GM23248 (cell line): ENCODE data around the gene TIMM22. TPM values are rescaled to one million over a fixed set of nuclear protein-coding genes. Genes with fewer than 3 reads are reported as not detected.

Source experiments
- DNase-seq: peaks from one replicate; pipeline ENCODE4 v3.0.0-alpha.2; 2015
- H2AFZ ChIP-seq: fragments of 200-600 bp; sonication (generic); 2 replicates; pipeline ENCODE4 v1.6.1; 2016; ENCODE audit warnings: antibody characterized with exemption
- H3F3A ChIP-seq: fragments of 200-600 bp; sonication (generic); 2 replicates; pipeline ENCODE4 v1.6.1; 2016; ENCODE audit warnings: mild to moderate bottlenecking, antibody characterized with exemption, mixed run types; ENCODE audit not compliant: insufficient read depth
- H3K27ac ChIP-seq: fragments of 200-600 bp; sonication (generic); 2 replicates; pipeline ENCODE4 v1.5.1; 2016; ENCODE audit warnings: mild to moderate bottlenecking
- H3K27me3 ChIP-seq: fragments of 200-600 bp; sonication (generic); replicated peaks from 2 replicates; pipeline ENCODE4 v1.6.1; 2016; ENCODE audit warnings: mild to moderate bottlenecking; ENCODE audit not compliant: insufficient read depth
- H3K36me3 ChIP-seq: fragments of 200-600 bp; sonication (generic); 2 replicates; pipeline ENCODE4 v1.6.1; 2016; ENCODE audit warnings: low read depth, mild to moderate bottlenecking
- H3K4me1 ChIP-seq: fragments of 200-600 bp; sonication (generic); 2 replicates; pipeline ENCODE4 v1.6.1; 2016; ENCODE audit warnings: mild to moderate bottlenecking; ENCODE audit not compliant: insufficient read depth
- H3K4me2 ChIP-seq: fragments of 200-600 bp; sonication (generic); one replicate; pipeline ENCODE4 v1.6.1; 2016; ENCODE audit warnings: mild to moderate bottlenecking; ENCODE audit not compliant: unreplicated experiment
- H3K4me3 ChIP-seq: fragments of 200-600 bp; sonication (generic); 2 replicates; pipeline ENCODE4 v1.5.1; 2016; ENCODE audit warnings: mild to moderate bottlenecking
- H3K79me2 ChIP-seq: fragments of 200-600 bp; sonication (generic); 2 replicates; pipeline ENCODE4 v1.6.1; 2016; ENCODE audit warnings: mild to moderate bottlenecking; ENCODE audit not compliant: insufficient read depth
- H3K9ac ChIP-seq: fragments of 200-600 bp; sonication (generic); 2 replicates; pipeline ENCODE4 v1.6.1; 2016; ENCODE audit warnings: mild to moderate bottlenecking
- H3K9me2 ChIP-seq: fragments of 200-600 bp; sonication (generic); 2 replicates; pipeline ENCODE4 v1.6.1; 2016; ENCODE audit warnings: mixed run types, mild to moderate bottlenecking, moderate library complexity; ENCODE audit not compliant: insufficient read depth
- H3K9me3 ChIP-seq: fragments of 200-600 bp; sonication (generic); one replicate; pipeline ENCODE4 v1.6.1; 2017; ENCODE audit warnings: low read depth
- H4K20me1 ChIP-seq: fragments of 200-600 bp; sonication (generic); 2 replicates; pipeline ENCODE4 v1.6.0; 2016; ENCODE audit not compliant: insufficient read depth
- EZH2 ChIP-seq: fragments of 200-600 bp; sonication (generic); IDR thresholded peaks from 2 replicates; pipeline ENCODE4 v1.6.1; 2018; ENCODE audit warnings: antibody characterized with exemption, mild to moderate bottlenecking; ENCODE audit not compliant: insufficient read depth, poor library complexity, severe bottlenecking
- EZH2phosphoT487 ChIP-seq: fragments of 200-600 bp; sonication (generic); IDR thresholded peaks from 2 replicates; pipeline ENCODE4 v1.6.1; 2018; ENCODE audit warnings: antibody characterized with exemption, moderate library complexity, mild to moderate bottlenecking, low read depth; ENCODE audit not compliant: insufficient read depth
- WGBS, 2 experiments: methylation state at CpG; one replicate each; pipeline ENCODE4 v1.1.6; 2015 to 2017; ENCODE audit warnings: low lambda C conversion rate in 2 of 2, low coverage in 1 of 2; ENCODE audit errors: missing lambda C conversion rate in 2 of 2; 5-methylcytosine and 5-hydroxymethylcytosine counted together
- in situ Hi-C: fragments of 300-500 bp; cut with MboI; formaldehyde crosslinking; loops from 2 replicates; pipeline ENCODE4 v1.15.0; 2020
- polyA plus RNA-seq: library from polyadenylated mRNA; unstranded; fragments of >200 nt; fragmentation: Nextera tagmentation; extraction: Ambion mirVana; gene quantifications from 2 replicates; pipeline ENCODE4 v1.2.1, GENCODE V29; 2016
- total RNA-seq: library from RNA; depleted of rRNA; stranded (reverse); fragments of >200 nt; shearing (Covaris generic); gene quantifications from 2 replicates; pipeline ENCODE4 v1.2.3, GENCODE V29; 2014

TIMM22 gene
- total and polyA plus RNA-seq, 2 experiments from 2014 or later, result 19.2 to 26.1 TPM

GRCh38 chr17:1036845-1037237 lies 39.9 kb downstream of the TIMM22 start:
- Histone ChIP-seq H3K4me1 (no peaks in the 10 kb centered on the region), H3K4me2 (no peak overlapping the region), H3K27me3 (no peaks in the 10 kb centered on the region), H3K9me3 (no peaks in the 10 kb centered on the region), H3K9ac (no peak overlapping the region), H3K36me3 (no peaks in the 10 kb centered on the region), H3F3A (no peaks in the 10 kb centered on the region), H2AFZ (no peak overlapping the region), H3K79me2 (no peaks in the 10 kb centered on the region), H3K27ac (no peak overlapping the region), H4K20me1 (0 out of 2 replicates have a peak, but pooled peaks cover 4% of the 10 kb centered on the region), H3K9me2 (no peaks in the 10 kb centered on the region), H3K4me3 (no peak overlapping the region)
- no peak for TF ChIP-seq EZH2phosphoT487
- WGBS, 2 experiments, result 93 to 94% methylated on average over 2 of the region's 2 CpGs
- in situ Hi-C loops, result no loop called here
- no peak for DNase-seq

DNA sequence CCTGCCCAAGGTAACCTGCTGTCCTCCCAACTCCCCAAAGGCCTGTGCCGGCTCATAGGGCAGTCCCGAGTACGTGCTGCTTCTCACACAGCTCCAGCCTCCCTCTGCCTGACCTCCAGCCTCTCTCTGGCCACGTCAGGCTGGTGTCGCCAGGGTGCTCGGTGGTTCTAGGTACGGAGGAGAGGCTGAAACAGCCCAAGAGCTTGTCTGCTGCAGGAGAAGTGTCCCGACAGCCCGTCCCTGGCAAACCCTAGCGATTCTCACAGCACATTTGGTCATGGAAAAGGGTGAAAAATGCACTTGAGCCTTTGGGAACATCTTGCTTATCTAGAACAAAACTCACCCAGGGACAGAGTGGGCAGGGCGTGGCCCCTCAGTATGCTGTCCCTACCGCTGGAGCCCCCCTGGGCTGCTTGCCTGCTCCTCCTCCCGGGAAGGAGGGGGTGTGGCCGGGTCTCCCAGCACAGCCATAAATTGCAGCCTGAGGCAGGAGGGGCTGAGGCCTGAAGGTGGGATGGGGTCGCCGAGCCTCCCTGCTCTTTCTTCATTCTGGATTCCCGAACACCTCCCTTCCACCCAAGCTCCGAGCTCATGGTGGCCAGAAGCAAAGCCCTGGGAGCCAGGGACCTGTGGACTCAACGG lies 40.4 kb downstream of the TIMM22 start:
- no peaks in the 10 kb centered on the region for H3K9me3 ChIP-seq
- H3K9ac ChIP-seq, result no peak overlapping the region
- in situ Hi-C loops, result no loop called here
- no peak overlapping the region for H3K4me3 ChIP-seq
- no peaks in the 10 kb centered on the region for H3K27me3 ChIP-seq
- no peaks in the 10 kb centered on the region for H3K4me1 ChIP-seq
- no peak for DNase-seq
- no peaks in the 10 kb centered on the region for H3F3A ChIP-seq
- H3K36me3 ChIP-seq, result no peaks in the 10 kb centered on the region
- H2AFZ ChIP-seq, result no peak overlapping the region
- 88 to 89% methylated on average over 18 to 19 of the region's 19 CpGs for WGBS, 2 experiments
- H4K20me1 ChIP-seq, result 0 out of 2 replicates have a peak, but pooled peaks cover 4% of the 10 kb centered on the region
- TF ChIP-seq EZH2phosphoT487, result no peak
- no peak for TF ChIP-seq EZH2
- H3K27ac ChIP-seq, result no peak overlapping the region
- no peaks in the 10 kb centered on the region for H3K79me2 ChIP-seq
- H3K9me2 ChIP-seq, result no peaks in the 10 kb centered on the region
- no peak overlapping the region for H3K4me2 ChIP-seq

GRCh38 chr17:1038459-1039122 lies 41.7 kb downstream of the TIMM22 start:
- Histone ChIP-seq H3K9ac (no peak overlapping the region), H3K9me3 (no peaks in the 10 kb centered on the region)
- DNase-seq, result no peak

GRCh38 chr17:1039123-1039507 lies 42.2 kb downstream of the TIMM22 start:
- H3K36me3 ChIP-seq, result no peaks in the 10 kb centered on the region
- no peak overlapping the region for H2AFZ ChIP-seq
- H3K4me1 ChIP-seq, result no peaks in the 10 kb centered on the region
- DNase-seq, result no peak
- 0 out of 2 replicates have a peak, but pooled peaks cover under 1% of the 10 kb centered on the region for H4K20me1 ChIP-seq
- H3K9ac ChIP-seq, result no peak overlapping the region
- H3K4me2 ChIP-seq, result no peak overlapping the region
- TF ChIP-seq EZH2 (no peak), EZH2phosphoT487 (no peak)
- no peak overlapping the region for H3K4me3 ChIP-seq
- no peaks in the 10 kb centered on the region for H3K27me3 ChIP-seq
- no peaks in the 10 kb centered on the region for H3K79me2 ChIP-seq
- WGBS, 2 experiments, result 82 to 86% methylated on average over 14 to 16 of the region's 16 CpGs
- H3K9me2 ChIP-seq, result no peaks in the 10 kb centered on the region
- H3F3A ChIP-seq, result no peaks in the 10 kb centered on the region
- H3K27ac ChIP-seq, result no peak overlapping the region
- in situ Hi-C loops, result no loop called here
- no peaks in the 10 kb centered on the region for H3K9me3 ChIP-seq

More at GRCh38 chr17:1038459-1039122, 41.7 kb downstream of the TIMM22 start:
- no peak overlapping the region for H3K27ac ChIP-seq
- 92 to 94% methylated on average over 27 to 31 of the region's 31 CpGs for WGBS, 2 experiments
- H3K79me2 ChIP-seq, result no peaks in the 10 kb centered on the region
- H3K36me3 ChIP-seq, result no peaks in the 10 kb centered on the region
- H3F3A ChIP-seq, result no peaks in the 10 kb centered on the region
- H3K27me3 ChIP-seq, result no peaks in the 10 kb centered on the region
- H3K4me2 ChIP-seq, result no peak overlapping the region
- TF ChIP-seq EZH2 (no peak), EZH2phosphoT487 (no peak)
- no peak overlapping the region for H3K4me3 ChIP-seq
- H3K9me2 ChIP-seq, result no peaks in the 10 kb centered on the region
- in situ Hi-C loops, result no loop called here
- H4K20me1 ChIP-seq, result 0 out of 2 replicates have a peak, but pooled peaks cover 4% of the 10 kb centered on the region
- H3K4me1 ChIP-seq, result no peaks in the 10 kb centered on the region
- no peak overlapping the region for H2AFZ ChIP-seq
